CD4-positive, alpha-beta T cell treated with Interferon gamma for 1 hour (primary cell): Measurements from ENCODE around the gene ADGRV1.

Source experiments
- DNase-seq: peaks from one replicate; pipeline ENCODE4 v3.0.0-alpha.2; 2020

ADGRV1 gene

GRCh38 chr5:91154338-91154737 is 595.7 kb downstream of the ADGRV1 start:
- DNase-seq: no peak

GRCh38 chr5:91155274-91155673 is 596.7 kb downstream of the ADGRV1 start:
- DNase-seq: no peak

- no peak for DNase-seq
Measured at GRCh38 chr5:91156242-91156641, 597.6 kb downstream of the ADGRV1 start.

GRCh38 chr5:91158011-91158410 is 599.4 kb downstream of the ADGRV1 start:
- no peak for DNase-seq

GRCh38 chr5:91159647-91160046 is 601.0 kb downstream of the ADGRV1 start:
- DNase-seq: no peak

- DNase-seq: no peak
Measured at GRCh38 chr5:91160714-91161285, 602.2 kb downstream of the ADGRV1 start.

- DNase-seq: peak; percentile 75
Measured at GRCh38 chr5:91162534-91163381, 604.2 kb downstream of the ADGRV1 start.

- no peak for DNase-seq
Measured at GRCh38 chr5:91164424-91164823, 605.8 kb downstream of the ADGRV1 start.

GRCh38 chr5:91166059-91166807 is 607.6 kb downstream of the ADGRV1 start:
- no peak for DNase-seq

GRCh38 chr5:91168859-91169258 is 610.3 kb downstream of the ADGRV1 start:
- no peak for DNase-seq

- DNase-seq: no peak
Measured at GRCh38 chr5:91170266-91170665, 611.7 kb downstream of the ADGRV1 start.

GRCh38 chr5:91171322-91171721 is 612.7 kb downstream of the ADGRV1 start:
- no peak for DNase-seq

- no peak for DNase-seq
Measured at GRCh38 chr5:91174396-91174795, 615.8 kb downstream of the ADGRV1 start.

GRCh38 chr5:91175708-91176107 is 617.1 kb downstream of the ADGRV1 start:
- DNase-seq: no peak

- no peak for DNase-seq
Measured at GRCh38 chr5:91176288-91177016, 617.9 kb downstream of the ADGRV1 start.

- DNase-seq: no peak
Measured at GRCh38 chr5:91177085-91177484, 618.5 kb downstream of the ADGRV1 start.

- DNase-seq: no peak
Measured at GRCh38 chr5:91177639-91178038, 619.0 kb downstream of the ADGRV1 start.

GRCh38 chr5:91178461-91178860 is 619.9 kb downstream of the ADGRV1 start:
- DNase-seq: no peak

GRCh38 chr5:91179018-91179417 is 620.4 kb downstream of the ADGRV1 start:
- no peak for DNase-seq

GRCh38 chr5:91180506-91180905 is 621.9 kb downstream of the ADGRV1 start:
- DNase-seq: no peak

GRCh38 chr5:91182763-91183162 is 624.2 kb downstream of the ADGRV1 start:
- DNase-seq: peak; percentile 38

- no peak for DNase-seq
Measured at GRCh38 chr5:91183743-91184142, 625.1 kb downstream of the ADGRV1 start.

GRCh38 chr5:91186101-91186500 is 627.5 kb downstream of the ADGRV1 start:
- DNase-seq: no peak
